NCI-H187 treated with DMSO at 0.1 percent for 48 hours (cell line): ENCODE data around the gene LPAR2.

ENCODE experiments used
- DNase-seq: peaks from one replicate; lab custom pipeline; 2025; lab: John Stamatoyannopoulos, UW

Gene LPAR2

GRCh38 chr19:19653597-19654147 is 25.7 kb upstream of the LPAR2 start:
- no peak for DNase-seq

DNA sequence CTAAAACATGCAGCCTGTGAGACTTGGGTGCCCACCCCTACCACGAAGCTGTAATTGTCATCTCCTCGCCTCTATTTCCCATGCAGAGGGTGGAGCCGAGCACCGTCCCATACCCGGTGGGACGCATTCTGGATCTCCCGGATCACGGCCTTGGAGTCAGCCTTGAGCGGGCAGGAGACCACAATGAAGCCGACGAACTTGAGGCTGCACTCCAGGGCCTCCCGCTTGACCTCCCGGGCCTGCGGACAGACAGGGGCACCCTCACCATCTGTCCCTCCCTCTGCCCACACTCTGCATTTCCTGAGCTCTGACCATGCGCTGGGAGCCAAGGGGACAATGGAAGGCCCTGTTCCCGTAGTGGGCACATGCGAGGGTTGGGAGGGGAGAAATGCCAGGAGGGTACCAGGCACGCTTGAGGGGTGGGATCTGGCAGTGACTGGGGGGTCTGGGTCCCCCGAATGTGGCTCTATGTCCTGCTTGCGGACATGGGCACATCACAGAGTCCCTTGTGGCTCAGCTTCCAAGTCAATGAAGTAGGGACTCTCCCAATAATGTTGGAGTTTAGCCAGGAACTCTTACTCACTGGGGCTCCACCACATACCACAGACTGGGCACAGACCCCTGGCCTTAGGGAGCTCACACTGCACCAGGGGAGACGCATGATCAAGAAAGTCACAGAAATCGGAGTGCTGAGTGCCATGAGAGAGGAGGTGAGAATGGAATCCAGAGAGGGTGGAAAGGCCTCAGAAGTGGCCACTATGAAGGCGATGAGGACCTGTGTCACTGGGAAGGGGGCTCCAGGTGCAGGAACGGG is 24.7 kb upstream of the LPAR2 start:
- DNase-seq = no peak

DNA sequence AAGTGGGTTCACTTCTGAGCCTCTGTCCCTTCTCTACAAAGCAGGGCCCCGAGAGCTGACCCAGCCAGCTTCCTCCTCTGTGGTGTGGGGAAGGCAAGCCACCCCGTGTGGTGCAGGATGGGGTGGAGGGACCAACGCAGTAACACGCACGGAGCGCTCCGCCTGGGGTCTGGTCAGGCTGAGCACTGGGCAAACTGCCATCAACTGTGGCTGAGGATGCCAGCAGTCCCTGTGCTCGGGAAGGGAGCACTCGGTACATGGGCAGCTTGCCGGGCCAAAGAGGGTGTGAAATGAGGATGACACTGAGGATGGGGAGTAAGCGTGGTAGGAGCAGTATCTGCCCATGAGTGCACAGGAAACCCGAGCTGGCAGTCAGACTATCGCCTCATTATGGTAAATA is 23.1 kb upstream of the LPAR2 start:
- DNase-seq = no peak

GRCh38 chr19:19650331-19650730 is 22.3 kb upstream of the LPAR2 start:
- no peak for DNase-seq

DNA sequence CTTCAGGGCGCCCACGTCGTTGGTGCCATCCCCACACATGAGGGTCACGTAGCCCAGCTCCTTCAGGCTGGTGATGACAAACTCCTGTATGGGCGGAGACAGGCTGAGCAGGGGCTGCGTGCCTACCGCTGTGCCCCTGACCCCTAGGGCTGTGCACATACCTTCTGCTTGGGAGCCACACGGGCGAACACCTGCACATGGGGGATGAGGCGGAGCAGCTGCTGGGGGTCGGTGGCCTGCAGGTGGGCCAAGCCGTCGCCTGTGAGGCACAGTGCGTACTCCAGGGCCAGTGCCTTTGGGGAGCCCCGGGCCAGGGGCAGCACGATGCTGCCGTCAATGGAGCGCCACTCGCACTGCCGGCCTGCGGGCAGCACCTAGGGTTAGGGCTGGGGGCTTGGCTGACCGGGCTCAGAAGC is 21.6 kb upstream of the LPAR2 start:
- DNase-seq = no peak

- DNase-seq = no peak
Observed at GRCh38 chr19:19649155-19649554, 21.1 kb upstream of the LPAR2 start.

GRCh38 chr19:19647037-19647835 is 19.2 kb upstream of the LPAR2 start:
- DNase-seq = no peak

DNA sequence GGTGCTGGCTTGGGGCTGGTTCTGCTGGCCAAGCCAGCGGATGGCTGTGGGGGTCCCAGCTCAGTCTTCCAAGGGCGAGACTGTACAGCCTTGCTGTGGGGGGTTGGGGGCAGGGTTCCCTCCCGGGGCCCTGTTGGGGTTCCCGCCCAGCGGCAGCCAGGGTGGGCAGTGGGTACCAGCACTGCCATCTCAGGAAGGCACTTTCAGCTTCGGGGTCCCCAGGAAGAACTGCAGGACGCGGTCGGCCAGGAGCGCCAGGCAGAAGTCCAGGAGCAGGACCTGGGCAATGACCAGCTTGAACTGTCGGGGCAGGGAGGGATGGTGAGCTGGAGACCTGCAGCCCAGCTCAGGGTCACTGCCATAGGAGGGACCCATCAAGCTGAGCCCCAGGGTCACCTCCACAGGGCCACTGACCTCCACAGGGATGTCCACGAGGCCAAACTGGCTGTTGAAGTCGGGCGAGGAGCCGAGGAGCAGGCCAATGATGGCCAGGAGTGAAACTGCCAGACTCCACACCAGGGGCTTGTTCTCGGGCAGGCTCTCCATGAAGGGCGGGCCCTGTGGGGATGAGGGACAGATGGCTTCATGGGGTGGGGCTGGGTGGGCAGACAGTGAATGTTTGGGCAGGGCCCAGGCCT is 17.3 kb upstream of the LPAR2 start:
- no peak for DNase-seq

DNA sequence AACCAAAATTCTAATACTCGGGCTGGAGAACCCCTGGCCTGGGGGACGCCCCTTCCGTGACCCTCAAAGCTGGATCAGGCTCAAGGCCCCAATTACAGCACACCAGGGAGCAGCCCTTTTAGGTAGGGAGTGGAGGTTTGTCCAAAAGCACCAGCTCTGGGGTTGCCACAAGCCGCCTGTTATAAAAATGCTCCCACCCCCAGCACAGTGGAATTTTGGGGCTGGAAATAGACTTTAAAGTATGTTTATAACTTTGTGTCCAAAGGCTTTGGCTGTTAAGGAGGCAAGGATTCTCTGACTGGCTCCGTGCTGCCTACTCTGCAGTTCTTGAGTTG is 16.0 kb upstream of the LPAR2 start:
- DNase-seq = no peak

DNA sequence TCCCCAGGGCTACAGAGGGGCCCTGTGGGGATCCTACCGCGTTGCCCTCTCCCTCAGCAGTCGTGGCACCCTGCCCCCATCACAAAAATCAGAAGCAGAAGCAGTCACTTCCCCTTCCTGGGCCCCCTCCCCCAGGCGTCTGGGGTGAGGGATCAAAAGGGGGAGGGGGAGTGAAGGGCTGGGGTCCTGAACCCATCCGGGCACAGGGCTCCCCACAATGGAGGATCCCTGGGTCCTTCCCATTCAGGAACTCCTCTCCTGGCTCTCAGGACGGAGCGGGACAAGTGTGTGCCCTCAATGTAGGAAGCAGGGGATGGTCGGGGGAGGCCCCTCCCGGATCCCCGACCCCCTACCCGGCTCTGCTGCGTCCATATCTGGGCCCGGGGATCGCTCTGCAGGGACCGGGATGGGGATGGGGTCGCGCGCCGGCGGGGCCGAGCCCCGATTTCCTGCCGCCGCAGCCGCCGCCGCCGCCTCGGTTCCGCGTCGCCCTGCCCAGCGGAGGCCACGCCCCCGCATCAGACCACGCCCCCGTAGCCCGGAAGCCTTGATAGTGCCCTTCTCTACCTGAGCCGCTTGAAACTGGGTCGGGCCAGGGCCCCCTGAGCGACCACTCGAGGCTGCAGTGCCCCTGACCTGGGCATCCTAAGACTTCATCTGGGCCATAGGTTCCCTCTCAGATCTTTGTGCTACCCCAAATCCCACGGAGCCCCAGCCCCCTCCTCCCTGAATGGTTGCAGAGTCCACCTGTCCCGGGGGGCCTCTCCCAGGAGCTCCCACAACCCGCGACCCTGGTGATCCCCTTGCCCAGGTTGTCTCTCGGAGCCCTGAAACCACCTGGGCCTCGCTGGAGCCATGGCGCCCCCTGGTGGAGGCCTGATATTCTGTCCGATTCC is 15.4 kb upstream of the LPAR2 start, which contains the start of gene GMIP:
Gene GMIP (minus strand): TSS at position 500 of the 896 bp plus-strand sequence. CDS start 128 bp downstream, at position 372.
- no peak for DNase-seq

DNA sequence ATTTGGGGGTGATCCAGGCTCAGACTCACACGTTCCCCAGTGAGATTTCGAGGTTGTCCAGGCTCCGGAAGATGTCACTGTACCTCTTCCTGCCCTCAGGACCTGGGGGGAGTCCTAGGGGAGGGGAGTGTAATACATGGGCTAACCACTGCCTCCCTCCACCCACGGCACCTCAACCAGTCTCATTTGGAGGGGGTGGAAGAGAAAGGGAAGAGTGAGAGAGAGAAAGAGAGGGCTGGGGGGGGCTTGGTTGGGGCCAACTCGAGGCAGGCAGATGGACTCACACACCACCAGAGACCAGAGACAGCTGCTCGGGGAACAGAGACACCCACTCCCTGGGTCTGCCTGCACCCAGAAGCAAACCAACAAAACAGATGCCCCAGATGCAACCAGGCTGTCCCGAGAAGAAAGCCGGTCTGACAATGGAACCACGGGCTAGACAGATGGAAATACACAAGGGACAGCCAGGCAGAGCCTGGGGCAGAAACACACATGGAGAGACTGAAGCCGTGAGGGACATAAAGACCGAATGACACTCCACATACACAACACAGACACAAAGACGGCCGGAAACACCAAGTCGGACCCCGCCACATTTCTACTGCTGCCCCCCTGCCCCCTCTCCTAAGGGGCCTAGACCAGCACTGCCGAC is 14.6 kb upstream of the LPAR2 start:
- DNase-seq = no peak

DNA sequence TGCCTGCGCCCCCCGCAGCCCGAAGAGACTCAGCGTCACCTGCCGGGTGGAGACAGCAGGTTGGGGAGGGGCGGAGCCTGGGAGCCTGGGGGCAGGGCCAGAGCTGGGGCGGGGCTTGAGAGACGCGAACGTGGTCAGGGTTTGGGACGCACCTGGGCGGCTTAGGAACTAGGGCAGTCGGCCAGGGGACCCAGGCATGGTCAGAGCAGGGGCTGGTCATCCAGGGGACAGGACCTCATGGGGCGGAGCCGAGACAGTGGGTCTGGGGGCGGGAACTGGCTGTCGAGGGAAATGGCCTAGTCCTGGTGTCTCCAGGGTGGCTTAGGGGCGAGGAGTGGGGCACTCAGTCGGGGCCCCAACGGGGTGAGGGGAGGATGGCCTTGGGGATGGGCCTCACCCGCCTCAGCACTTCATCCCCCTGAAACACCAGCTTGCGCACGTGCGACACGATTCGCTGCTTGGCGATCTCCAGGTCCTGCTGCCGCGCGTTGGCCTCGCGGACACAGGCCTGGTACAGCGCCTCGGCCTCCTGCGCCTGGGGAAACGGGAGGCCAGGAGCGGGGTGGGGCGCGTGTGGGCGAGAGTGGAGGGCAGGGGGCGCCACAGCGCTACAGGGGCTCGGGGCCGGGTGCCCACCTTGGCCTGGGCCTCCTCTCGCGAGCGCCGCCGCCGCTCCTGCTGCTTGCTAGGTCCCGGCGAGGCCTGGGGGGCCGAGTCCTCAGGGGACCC is 9.7 kb upstream of the LPAR2 start:
- no peak for DNase-seq

DNA sequence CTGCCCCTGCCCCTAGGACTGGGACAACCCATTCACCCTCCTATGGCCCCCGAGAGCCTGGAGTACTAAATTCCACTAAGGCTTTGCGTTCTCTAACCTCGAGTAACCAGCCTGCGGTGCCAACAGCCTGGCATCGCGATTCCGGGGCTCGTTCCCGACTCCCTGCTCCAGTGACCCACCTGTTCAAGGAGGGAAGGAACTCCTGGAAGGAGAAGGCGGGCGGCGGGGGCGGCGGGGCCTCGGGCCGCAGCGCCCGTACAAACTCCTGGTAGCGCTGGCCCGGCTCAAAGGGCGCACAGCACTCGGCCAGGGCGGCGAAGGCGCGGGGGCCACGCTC is 9.1 kb upstream of the LPAR2 start:
- no peak for DNase-seq

- no peak for DNase-seq
Observed at GRCh38 chr19:19636573-19637185, 8.7 kb upstream of the LPAR2 start.

DNA sequence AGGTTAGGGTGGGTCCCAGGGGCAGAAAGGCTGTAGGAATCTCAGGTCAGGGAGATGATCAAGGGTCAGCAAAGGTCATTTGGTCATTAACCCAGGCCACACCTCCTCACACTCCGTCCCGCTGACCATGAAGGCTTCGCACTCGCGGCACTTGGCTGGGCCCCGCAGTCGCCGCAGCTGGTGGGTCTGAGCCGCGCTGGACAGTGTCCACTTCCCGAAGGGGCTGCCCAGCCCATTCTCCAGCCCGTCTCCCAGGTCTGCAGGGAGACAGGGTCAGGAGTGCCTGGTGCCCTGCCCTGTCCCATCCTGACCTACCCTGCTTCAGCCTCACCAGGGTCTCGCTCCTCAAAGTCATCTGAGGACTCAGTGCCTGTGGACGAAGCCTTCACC is 7.3 kb upstream of the LPAR2 start:
- no peak for DNase-seq

DNA sequence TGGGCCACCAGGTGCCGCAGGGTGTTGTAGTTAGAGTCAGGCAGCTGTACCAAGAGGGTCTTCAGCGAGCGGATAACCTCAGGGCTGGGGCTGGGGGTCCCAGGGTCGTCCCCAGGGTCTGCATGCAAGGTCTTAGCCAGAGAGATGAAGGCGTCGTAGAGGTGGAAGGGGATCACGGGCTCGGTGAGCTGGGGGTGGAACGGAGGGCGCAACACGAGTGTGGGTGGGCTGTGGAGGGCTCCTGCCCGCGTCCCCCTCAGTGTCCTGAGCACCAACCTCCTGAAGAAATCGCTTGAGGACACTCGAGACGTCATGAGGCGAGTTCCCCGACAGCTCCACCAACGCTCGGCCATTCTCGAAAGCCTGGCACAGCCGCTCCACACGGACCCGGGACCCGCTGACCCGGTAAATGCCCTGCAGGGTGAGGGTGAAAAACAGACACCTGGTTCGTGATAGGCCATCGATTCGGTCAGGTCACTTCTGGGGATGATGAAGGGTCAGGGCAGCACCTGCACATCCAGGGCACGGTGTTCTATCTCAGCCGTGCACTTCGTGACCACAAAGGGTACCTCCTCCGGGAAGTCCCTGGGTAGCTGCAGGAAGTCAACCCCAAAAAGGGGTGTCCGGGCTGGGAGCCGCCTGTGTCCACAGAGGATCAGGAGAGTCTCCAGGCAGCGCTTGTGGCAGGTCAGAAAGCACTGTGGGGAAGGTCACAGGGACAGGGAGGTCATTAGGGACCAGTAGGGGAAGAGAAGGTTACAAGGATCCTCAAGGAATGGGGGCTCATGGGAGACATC is 6.7 kb upstream of the LPAR2 start:
- DNase-seq = no peak

DNA sequence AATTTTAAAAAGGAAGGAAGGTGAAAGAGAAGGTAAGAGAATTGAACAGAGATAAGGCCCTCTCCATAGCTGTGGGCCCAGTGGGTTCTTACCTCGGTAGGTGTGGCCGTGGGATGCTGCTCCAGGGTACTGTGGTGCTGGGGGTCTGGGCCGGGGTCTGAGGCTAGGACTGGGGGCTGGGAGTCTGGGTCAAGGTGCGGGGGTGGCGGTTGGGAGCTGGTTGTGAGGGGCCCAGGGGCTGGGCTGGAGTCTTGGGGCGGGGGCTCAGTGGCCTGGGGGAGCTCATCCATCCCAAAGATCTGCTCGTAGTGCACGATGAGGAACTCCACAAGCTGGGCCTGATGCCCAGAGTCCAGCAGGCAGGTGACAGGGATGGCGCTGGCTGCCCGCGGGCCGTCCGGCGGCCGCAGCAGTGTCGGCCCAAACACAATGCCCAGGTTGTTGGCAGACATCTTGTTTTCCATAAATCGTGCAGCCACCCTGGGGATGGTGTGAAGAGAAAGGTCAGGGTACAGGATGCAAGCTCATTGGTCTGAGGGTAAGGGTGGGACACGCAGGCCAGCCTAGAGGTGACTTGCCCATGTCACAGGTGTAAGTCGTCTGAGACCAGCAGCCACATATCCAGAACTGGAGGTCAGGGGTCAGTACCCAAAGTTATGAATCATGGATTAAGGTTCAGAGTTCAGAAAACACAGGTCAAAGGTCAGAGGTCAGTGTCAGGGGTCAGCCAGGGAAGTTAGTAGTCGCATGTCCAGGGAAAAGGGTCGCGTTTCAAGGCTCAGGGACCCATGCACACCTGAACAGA is 5.9 kb upstream of the LPAR2 start:
- DNase-seq = no peak

DNA sequence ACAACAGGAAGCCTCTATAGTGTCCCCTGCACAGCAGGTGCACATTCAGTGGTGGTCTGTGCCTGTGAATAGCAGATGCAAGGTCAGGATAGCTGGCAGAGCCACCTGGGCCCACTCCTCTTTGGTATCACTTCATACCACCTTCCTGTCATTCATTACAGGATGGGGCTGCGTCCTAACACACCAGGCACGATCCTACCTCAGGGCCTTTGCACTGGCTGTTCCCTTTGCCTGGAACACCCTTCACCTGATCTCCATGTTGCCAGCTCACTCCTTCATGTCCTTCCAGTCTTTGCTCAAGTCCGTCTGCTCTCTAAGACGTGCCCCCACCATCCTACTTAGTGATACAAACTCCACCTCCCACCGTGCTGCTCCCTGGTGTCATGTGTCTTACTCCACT is 4.6 kb upstream of the LPAR2 start:
- no peak for DNase-seq
